HG03442 (cell line): ENCODE measurements around the gene ATP6V1G3.
"Not testable (repeated sequence)": the region's sequence is repeated elsewhere in the genome, so short reads cannot be mapped to it uniquely, and the experiment has no call there.

Experiments used
- ATAC-seq: cut with Tn5 transposase; IDR thresholded peaks from one replicate; pipeline ENCODE4 v1.9.1; 2021; ENCODE audit warnings: mild to moderate bottlenecking, moderate library complexity; ENCODE audit not compliant: unreplicated experiment

ATP6V1G3 gene

GRCh38 chr1:198498103-198498385, 42.4 kb downstream of the ATP6V1G3 start:
- ATAC-seq: no peak

GRCh38 chr1:198497326-198498102, 43.0 kb downstream of the ATP6V1G3 start:
- ATAC-seq: no peak

GRCh38 chr1:198496216-198497143, 44.0 kb downstream of the ATP6V1G3 start:
- no peak for ATAC-seq

- no peak for ATAC-seq
These were observed 44.8 kb downstream of the ATP6V1G3 start for GRCh38 chr1:198495631-198496030.

GRCh38 chr1:198494658-198495103, 45.8 kb downstream of the ATP6V1G3 start:
- no peak for ATAC-seq

GRCh38 chr1:198494139-198494538, 46.3 kb downstream of the ATP6V1G3 start:
- no peak for ATAC-seq

GRCh38 chr1:198493329-198493728, 47.2 kb downstream of the ATP6V1G3 start:
- ATAC-seq: no peak

GRCh38 chr1:198492872-198493271, 47.6 kb downstream of the ATP6V1G3 start:
- no peak for ATAC-seq

GRCh38 chr1:198491596-198491995, 48.9 kb downstream of the ATP6V1G3 start:
- no peak for ATAC-seq

GRCh38 chr1:198491028-198491427, 49.5 kb downstream of the ATP6V1G3 start:
- no peak for ATAC-seq

- no peak for ATAC-seq
These were observed 50.3 kb downstream of the ATP6V1G3 start for GRCh38 chr1:198490224-198490623.

- no peak for ATAC-seq
These were observed 53.6 kb downstream of the ATP6V1G3 start for GRCh38 chr1:198486903-198487302.

GRCh38 chr1:198483645-198484044, 56.8 kb downstream of the ATP6V1G3 start:
- no peak for ATAC-seq

- ATAC-seq: no peak
These were observed 57.5 kb downstream of the ATP6V1G3 start for GRCh38 chr1:198483006-198483405.

GRCh38 chr1:198481661-198482060, 58.8 kb downstream of the ATP6V1G3 start:
- ATAC-seq: no peak

GRCh38 chr1:198480876-198481275, 59.6 kb downstream of the ATP6V1G3 start:
- ATAC-seq: no peak

- not testable (repeated sequence) for ATAC-seq
These were observed 63.1 kb downstream of the ATP6V1G3 start for GRCh38 chr1:198477354-198477753.
